SKM-1 treated with dmso at 0.1 percent for 144 hours (cell line): ENCODE measurements around the gene EEF1A2.

Experiments
- DNase-seq: peaks from one replicate; lab custom pipeline; 2025; ENCODE audit not compliant: unreplicated experiment; lab: John Stamatoyannopoulos, UW

Gene EEF1A2

DNA sequence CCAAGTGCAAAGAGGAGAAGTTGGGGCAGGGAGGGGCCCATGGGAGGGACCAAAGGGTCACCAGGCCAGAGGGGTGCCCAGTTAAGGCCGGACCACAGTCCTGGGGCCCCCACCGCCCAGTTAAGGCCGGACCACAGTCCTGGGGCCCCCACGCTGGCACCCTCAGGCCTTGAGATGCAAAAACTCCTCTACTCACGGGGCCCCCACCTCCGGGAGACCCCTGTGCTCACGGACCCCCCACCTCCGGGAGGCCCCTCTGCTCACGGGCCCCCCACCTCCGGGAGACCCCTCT is 43.4 kb downstream of the EEF1A2 start:
- no peak for DNase-seq

DNA sequence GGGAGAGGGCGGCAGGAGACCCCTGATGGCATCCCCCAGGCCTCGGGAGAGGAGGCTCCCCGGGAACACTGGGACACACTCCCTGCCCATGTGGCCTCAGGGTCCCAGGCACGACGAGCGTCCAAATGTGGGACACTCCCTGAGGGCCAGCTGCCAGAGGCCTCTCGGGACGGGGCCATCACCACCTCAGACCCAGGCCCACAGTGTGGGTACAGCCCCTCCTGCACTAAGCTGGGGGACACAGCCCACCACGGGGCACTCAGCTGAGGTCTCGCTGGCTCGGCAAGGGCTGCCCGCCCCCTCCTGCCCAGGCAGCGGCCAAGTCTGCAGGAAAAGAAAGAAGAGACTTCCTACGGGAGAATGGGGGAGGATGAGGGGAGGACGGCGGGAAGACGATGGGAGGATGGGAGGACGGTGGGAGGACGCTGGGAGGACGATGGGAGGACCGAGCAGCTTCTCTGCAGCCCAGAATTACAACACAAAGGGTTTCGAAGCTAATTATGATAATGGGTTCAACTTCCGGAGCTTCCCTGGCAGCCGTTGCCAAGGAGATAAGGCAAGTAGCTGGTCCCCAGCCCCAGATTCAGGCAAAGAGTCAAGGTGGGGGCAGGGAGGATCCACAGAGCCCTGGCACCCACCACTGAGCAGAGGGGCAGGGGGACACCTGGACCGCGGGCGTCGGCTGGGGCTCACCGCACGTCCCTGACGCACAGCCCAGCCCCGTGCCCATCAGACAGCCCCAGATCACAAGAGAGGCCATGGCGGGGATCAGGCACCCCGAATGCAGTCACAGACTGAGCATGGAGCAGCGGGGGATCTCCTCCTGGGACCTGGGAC is 43.9 kb downstream of the EEF1A2 start:
- DNase-seq, result no peak

DNA sequence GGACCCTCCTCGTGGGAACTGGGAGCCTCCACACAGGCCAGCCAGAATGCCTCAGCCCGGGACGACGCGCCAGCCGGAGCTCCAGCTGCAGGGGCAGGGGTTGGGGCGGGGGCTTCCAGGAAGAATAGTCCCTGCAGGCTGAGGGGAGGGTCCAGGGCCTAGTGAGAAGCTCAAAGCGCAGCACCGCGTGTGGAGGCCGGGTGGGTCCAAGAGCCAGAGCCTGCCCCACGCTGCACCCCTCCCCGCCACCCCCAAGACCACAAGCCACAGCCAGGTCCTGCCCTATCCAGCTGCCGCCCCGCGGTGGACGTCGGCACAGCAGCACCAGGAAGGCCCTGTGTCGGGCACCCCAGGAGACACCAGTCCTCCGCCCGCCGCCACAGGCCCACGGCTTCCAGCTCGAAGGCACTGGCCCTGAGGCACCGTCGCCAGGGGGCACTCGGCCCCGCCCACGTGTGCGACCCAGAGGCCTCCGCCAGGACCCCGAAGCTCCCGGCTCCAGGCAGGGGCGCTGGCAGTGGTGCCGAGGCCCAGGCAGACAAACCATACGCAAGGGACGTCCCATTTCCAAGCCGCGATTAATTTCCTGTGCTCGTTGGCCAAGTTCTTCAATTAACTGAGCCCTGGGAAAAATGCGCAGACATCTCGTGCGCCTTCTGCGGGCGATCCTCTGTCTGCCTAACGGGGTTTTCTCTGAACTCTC is 45.9 kb downstream of the EEF1A2 start:
- DNase-seq, result no peak

DNA sequence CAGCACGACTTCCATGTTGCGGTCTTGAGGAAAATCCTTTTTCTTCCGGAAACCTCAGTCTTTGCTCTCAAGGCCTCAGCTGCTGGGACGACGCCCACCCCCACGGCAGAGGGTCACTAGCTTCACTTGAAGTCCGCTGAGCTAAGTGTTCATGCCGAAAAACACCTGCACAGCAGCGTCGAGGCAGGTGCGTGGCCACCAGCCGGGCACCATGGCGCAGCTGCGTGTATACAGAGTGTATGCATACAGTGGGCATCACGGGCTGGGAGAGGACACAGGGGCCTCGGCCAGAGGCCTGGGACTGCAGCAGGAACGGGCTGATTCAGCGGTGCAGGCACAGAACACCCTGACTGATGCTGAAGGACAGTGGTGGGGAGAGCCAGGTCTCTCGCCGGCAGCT is 46.5 kb downstream of the EEF1A2 start:
- no peak for DNase-seq

DNA sequence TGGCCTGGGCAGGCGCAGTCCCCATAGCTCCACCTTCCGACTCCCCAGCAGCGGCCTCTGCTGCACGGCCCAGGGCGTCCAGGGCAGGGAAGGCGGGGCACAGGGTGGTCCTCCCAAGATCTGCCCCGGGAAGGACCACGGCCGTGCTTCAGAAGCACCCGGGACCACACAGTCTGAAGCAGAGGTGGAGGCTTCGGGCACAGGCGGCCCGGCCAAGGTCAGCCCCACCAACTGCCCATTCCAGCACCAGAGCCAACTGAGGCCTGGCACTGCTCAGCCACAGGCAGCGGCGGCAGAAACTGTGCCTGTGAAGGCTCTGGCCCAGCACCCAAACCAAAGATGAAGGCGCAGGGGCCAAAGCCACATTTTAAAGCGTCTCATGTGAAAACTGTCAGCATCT is 47.1 kb downstream of the EEF1A2 start:
- DNase-seq, result no peak

DNA sequence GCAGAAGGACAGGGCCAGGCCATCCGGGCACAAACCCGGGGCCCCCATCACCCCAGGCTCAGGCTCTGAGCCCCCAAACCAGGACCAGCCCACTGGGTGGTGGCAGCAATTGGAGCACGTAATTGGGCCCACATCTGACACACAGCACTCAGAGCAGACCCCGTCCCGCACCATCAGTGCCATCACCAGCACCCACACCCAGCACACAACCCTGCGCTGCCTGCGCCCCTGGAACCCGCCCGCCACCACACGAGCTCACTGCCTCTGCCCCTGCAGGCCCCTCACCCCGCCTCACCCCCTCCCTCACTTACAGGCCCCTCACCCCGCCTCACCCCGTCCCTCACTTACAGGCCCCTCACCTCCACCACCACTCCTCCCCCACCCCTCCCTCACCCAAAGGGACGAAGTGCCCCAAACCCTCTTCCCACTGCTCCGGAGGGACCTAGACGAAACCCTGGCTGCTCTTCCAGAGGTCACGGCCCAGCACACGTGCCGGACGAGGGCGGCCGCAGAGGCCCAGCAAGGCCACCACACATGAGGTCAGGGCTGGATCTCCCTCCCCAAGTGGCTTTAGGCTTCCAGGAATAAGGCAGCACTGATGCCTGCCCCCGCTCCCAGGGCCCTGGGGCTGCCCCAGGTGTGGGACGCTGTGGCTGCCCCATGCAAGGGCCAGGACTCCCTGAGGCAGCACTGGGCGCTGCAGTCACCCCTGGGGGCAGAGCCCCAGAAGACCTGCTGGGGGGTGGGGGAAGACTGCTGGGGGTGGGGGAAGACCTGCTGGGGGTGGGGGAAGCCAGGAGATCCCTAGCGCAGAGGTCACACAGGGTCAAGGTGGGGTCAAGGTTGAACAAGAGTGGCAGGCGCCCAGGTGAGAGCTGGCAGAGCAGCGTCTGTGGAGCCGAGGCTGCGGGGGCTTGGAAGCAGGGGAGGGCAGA is 48.8 kb downstream of the EEF1A2 start:
- no peak for DNase-seq

DNA sequence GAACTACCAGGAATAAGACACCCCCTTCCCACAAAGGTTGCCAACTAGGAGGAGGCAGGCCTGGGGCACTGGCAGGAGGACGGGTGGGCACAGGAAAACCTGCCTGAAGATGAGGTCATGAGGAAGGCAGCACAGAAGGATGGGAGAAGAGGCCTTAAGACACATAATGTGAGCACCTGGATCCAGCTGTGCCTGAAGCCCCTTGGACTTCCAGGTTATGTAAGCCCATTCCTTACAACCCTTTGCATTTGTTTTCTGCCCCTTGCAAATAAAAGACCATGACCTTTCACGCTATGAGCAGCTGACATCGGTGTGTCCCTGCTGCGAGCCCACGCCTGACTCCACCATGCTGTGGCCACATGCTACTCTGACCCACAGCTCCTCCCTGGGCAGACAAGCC is 49.9 kb downstream of the EEF1A2 start:
- no peak for DNase-seq

DNA sequence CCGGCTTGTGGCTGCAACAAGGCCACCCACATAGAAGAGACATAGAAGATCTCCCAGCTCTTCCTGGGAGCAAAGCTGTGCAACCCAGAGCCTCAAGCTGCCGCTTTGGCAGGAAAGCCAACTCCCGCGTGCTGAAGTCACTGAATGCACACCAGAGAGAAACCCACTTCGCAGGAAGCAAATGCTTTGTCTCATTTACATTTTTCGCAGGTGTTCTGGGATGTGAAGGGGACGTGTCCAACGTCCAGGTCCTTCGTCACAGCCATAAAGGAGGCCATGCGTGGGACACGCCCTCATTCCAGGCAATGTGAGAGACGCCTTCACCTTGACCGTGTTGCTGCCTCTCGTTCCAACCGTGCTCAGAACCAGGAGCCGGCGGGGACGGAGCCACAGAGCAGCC is 50.9 kb downstream of the EEF1A2 start:
- DNase-seq, result no peak

DNA sequence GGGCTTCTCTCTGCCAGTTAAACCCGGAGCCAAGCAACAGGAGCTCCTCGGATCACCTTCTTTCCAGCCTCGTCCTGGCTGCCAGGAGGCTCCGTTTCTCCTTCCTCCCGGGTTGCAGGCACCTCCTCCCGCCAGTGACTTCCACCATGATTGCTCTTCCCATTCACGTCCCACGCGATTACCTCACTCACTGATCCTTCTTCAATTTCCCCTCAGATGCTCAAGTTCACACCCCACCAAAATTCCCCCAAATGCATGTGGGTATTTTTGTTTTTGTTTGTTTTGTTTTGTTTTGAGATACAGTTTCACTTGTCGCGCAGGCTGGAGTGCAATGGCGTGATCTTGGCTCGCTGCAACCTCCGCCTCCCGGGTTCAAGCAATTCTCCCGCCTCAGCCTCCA is 51.6 kb downstream of the EEF1A2 start:
- no peak for DNase-seq

DNA sequence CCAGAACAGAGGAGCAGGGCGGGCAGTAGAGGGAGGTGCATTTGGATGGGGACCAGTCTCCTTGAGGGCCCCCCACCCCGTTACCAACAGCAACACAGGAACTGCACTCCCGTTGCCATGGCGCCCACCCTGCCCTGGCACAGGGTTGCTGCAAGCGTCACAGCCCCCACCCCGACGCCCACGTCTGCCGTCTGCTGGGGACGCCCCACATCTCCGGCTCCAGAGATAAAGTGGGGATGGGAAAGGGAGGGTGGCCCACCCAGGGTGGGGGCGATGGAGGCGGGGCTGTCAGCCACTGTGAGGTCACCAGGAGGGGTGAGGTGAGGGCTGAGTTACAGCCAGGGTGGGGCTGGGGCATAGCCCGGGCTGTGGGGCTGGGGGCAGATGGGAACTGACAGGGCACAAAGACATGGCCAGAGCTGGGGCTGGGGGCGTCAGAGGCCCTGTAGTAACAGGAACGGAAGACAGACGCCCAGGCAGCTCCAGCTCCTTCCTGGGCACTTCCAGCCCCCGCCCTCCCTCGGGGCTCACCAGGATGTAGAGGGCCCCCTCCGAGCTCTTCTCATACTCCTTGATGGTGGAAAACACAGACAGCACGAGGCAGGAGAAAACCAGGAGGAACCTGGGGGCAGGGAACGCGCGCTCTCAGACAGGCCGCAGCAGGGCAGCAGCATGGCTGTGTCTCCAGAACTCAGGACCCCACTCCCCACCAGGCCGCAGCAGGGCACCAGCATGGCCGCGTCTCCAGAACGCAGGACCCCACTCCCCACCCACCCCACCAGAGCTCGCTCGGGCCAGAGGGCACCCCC is 52.5 kb downstream of the EEF1A2 start:
- no peak for DNase-seq

DNA sequence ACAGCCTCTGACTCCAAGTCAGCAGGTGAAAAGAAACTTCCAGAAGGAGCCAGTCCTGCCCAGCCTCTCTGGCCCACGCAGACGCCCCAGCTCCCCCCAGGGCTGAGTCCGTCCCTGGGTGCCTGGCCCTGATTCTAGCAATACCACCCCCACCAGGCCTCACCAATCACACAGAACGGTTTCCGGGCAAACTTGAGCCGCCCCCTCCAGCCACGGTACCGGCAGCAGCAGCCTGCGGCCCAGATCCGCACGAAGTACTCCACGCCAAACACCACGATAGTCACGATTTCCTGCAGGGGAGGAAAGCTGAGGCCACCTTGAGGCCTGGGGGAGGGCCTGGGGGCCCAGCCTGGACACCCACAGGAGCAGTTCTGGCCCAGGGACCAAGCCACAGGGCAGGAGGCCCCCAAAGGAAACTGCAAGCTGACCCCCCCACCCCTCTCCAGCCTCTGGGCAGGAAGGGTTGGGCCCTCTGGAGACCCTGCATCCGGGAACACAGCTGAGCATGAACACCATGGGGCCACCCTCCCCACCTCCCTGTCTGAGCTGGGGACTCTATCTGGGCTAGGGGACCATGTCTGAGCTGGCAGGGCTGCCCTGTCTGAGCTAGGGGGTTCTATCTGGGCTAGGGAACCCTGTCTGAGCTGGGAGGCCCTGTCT is 53.7 kb downstream of the EEF1A2 start:
- no peak for DNase-seq

DNA sequence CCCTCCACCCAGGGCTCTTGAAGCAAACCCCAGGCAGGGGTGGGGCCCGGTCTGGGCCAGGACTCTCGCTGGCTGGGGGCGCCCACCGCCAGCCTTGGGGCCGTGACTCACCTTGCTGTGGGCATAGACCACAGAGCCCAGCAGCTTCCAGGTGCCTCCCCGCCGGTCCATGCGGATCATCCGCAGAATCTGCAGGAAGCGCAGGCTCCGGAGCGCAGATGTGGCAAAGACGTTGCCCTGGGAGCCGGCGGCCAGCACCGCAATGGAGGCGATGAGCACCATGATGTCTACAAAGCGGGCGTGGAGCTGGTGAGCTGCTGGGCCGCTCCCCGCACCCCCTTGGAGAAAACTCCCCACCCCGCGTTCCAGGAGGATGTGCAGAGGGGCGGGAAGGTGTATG is 54.3 kb downstream of the EEF1A2 start:
- DNase-seq, result no peak

DNA sequence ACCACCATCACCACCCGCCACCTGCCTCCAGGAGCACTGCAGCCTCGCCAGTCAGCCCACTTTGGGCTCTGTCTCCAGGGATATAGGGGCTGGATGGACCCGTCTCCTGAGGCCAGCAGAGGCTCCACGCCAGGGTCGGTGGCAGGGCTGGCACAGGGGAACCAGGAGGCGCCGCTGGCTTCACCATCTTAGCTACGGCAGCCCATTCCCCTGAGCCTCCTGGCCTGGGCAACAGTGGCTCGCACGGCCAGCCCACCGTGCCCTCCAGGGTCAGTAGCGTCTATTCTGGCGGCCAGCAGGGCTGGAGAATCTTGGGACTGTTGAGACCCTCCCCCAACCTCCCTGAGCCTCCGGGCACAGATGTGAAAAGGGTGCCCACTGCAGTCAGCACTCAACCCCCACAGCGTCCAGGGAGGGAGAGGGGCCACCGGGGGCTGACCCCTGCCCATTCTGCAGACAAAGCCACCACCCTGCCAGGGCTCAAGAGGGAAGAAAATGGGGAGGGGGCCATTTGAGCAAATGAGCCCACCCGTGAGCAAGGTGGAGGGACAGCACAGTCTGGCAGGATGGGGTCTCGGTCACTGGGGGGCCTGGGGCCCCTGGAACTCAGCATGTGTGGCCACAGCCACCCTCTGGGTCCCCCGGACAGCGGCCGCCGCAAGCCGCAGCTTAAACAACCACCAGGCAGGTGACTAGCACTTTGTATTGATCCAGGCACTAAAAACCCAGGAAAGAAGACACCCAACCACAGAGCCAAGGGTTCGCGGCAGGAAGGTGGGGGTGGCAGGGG is 55.1 kb downstream of the EEF1A2 start:
- DNase-seq, result no peak

DNA sequence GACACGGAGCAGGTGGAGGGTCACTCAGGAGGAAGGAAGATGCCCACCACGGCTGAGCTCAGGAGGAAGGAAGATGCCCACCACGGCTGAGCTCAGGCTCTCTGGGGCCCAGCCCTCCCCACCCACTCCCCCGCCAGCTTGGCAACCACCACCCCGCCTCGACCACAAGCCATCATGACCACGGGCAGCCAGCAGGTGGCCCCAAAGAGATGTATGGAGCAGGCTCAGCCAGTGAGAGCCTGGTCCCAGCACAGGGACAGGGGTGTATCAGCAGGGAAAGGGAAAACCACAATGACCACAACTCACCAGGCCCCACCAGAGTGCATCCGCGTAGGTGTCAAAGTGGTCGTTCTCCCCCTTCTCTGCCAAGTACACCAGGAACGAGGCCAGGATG is 56.8 kb downstream of the EEF1A2 start:
- peak; percentile 16 for DNase-seq

DNA sequence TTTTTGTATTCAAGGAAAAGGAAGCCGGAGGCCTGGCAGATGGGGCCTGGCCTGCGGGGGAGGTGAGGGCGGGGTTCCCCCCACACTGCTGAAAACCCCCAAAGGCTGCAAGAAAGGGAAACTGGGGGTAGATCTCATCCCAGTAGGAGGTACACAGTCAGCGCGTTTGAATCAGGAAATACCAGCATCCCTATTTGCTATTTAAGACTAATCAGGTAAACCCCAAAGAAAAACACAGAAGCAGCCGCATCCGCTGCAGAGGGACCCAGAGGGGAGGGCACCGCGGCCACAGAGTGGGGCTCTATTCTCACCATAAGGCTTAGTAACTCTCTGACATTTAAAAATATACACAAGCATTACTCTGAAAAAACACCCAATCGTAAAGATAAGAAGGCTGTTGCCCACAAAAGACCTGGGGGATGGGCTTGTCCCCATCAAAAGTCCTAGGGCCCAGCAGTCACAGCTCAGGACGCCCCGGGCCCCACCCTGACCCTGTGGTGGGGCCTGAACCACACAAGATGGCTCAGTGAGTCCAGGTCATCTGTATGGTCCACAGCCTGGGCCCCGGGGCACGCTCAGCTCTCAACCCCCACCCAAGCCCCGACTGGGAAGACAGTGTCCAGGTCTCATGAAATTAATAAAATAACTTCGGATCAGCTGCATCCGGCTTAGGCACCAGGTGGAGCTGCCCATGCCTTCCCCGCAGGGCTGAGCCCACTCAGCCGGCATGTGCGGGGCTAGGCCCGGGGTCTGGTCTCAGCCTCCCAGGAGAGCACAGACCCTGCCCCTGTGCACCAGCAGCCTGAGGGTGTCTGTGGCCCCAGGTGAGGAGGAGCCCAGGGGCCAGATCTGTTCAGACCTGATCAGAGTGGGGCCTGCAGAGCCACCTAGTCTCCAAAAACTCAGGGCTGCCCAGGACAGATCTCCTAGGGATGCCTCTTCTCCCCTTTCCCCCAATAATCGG is 57.5 kb downstream of the EEF1A2 start:
- DNase-seq, result no peak

DNA sequence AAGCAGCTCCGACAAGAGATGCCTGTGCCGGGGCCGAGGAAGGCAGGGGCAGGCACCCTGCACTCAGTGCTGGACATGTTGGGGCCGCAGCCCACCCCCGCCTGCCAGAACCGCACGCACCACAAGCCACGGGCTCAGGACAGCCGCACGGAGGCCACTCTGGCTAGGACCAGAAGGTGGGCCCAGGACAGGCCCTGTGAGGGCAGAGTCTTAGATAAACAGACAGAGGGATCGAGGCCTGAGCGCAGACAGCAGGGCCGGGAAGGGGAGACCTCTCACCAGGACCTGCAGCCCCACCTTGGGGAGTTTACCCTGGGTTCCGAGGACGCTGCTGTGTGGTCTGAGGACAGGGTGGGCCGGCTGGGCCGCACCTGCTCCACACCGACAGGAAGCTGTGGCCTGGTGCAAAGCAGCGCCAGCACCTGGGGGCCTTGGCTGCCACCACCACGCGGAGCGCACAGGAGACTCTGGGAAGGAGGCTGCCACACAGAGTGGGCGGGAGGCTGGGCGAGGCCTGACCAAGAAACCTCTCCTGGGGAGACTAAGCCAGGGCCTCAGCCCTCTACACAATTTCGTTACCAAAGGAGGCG is 58.4 kb downstream of the EEF1A2 start:
- no peak for DNase-seq

DNA sequence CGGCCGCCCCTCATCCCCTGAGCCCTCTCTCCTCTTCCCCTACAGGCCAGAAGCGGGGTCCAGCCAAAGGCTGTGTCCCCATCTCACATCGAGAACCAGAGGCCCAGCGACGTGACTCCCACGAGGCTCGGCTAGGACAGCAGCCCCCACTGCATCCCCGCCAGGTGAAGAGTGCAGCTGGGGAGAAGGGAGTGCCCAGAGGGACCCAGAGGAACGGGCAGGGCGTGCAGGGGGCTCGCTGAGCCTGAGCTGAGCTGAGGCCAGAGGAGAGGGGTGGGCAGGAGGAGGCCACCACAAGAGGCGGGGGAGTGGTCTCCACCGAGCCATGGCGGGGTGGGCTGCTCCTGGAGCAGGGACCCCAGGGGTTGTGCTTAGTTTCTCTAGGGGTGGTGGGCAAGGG is 59.0 kb downstream of the EEF1A2 start:
- DNase-seq, result no peak

DNA sequence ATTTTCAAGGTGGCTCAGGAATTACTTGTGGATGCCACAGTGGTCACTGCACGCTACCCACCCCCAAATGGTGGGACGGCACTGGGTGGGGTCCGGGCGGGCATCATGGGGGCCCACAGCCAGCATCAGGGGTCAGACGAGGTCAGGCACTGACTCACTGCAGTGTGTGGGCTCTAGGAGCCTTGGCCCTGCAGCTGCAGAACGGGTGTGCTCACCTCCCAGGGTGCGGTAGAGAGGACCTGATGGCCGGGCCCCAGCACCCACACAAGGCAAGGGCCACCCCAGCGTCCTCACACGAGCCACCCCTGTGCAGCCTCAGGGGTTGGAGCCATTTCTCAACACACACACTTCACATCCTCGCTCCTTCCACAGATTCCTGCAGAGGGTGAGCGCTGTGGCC is 60.8 kb downstream of the EEF1A2 start:
- DNase-seq, result no peak
